KMS-11 (cell line): ENCODE measurements around the gene TMTC4.

Experiments
- H2AFZ ChIP-seq: fragments of 200-600 bp; sonication (generic); 2 replicates; pipeline ENCODE4 v1.6.1; 2016; ENCODE audit warnings: antibody characterized with exemption, mixed run types, low read depth
- H3K27ac ChIP-seq: fragments of 200-600 bp; sonication (generic); 2 replicates; pipeline ENCODE4 v1.6.1; 2016; ENCODE audit warnings: mild to moderate bottlenecking, mixed run types
- H3K27me3 ChIP-seq: fragments of 200-600 bp; sonication (generic); 2 replicates; pipeline ENCODE4 v1.6.1; 2017; ENCODE audit warnings: mild to moderate bottlenecking, low read depth, mixed run types, moderate library complexity; ENCODE audit not compliant: insufficient read depth
- H3K36me3 ChIP-seq: fragments of 200-600 bp; sonication (generic); 2 replicates; pipeline ENCODE4 v1.6.1; 2017; ENCODE audit warnings: mild to moderate bottlenecking, mixed run types; ENCODE audit not compliant: insufficient read depth
- H3K4me1 ChIP-seq: fragments of 200-600 bp; sonication (generic); 2 replicates; pipeline ENCODE4 v1.6.1; 2016; ENCODE audit warnings: mild to moderate bottlenecking, low read depth, mixed run types; ENCODE audit not compliant: poor library complexity, severe bottlenecking
- H3K4me2 ChIP-seq: fragments of 200-600 bp; sonication (generic); 2 replicates; pipeline ENCODE4 v1.7.0; 2016; ENCODE audit warnings: mild to moderate bottlenecking, mixed run types
- H3K4me3 ChIP-seq: fragments of 200-600 bp; sonication (generic); IDR thresholded peaks from 2 replicates; pipeline ENCODE4 v1.6.1; 2017; ENCODE audit warnings: low read depth, low read length, mixed read lengths; ENCODE audit not compliant: insufficient read depth
- H3K79me2 ChIP-seq: fragments of 200-600 bp; sonication (generic); 2 replicates; pipeline ENCODE4 v1.6.1; 2016; ENCODE audit warnings: low read depth, mixed run types; ENCODE audit not compliant: insufficient read depth
- H3K9ac ChIP-seq: fragments of 200-600 bp; sonication (generic); 2 replicates; pipeline ENCODE4 v1.6.1; 2016; ENCODE audit warnings: mild to moderate bottlenecking, mixed run types
- H4K20me1 ChIP-seq: fragments of 200-600 bp; sonication (generic); 2 replicates; pipeline ENCODE4 v1.6.1; 2016; ENCODE audit warnings: mild to moderate bottlenecking, mixed run types; ENCODE audit not compliant: insufficient read depth
- CTCF ChIP-seq: fragments of 200-600 bp; sonication (generic); conservative IDR thresholded peaks from 2 replicates; pipeline ENCODE4 v1.6.1; 2017; ENCODE audit warnings: low read depth, mild to moderate bottlenecking, antibody characterized with exemption, low read length, moderate library complexity, mixed read lengths

TMTC4 gene

GRCh38 chr13:100589178-100589725 is 85.3 kb downstream of the TMTC4 start:
- peak overlapping the region; percentile 85 for H2AFZ ChIP-seq
- H3K27me3 ChIP-seq, result no peaks in the 10 kb centered on the region
- peaks cover 8% of the 10 kb centered on the region for H3K4me1 ChIP-seq
- H3K4me3 ChIP-seq, result no peak overlapping the region
- H3K4me2 ChIP-seq, result peak overlapping the region; percentile 29; the same call in 1 of the 2 replicates
- no peak overlapping the region for H3K27ac ChIP-seq
- H4K20me1 ChIP-seq, result no peaks in the 10 kb centered on the region
- no peak for TF ChIP-seq CTCF
- H3K9ac ChIP-seq, result no peak overlapping the region
- H3K79me2 ChIP-seq, result no peaks in the 10 kb centered on the region
- no peaks in the 10 kb centered on the region for H3K36me3 ChIP-seq

GRCh38 chr13:100588331-100589177 is 86.0 kb downstream of the TMTC4 start, which contains the start of gene GGACT:
Gene GGACT (minus strand): TSS chr13:100588789. CDS start chr13:100532591, 56,198 bp downstream.
- H3K27ac ChIP-seq, result peak within 1 kb of the TSS; percentile 55
- H3K9ac ChIP-seq, result peak within 1 kb of the TSS; percentile 77
- no peaks in the 10 kb centered on the region for H4K20me1 ChIP-seq
- peak within 1 kb of the TSS; percentile 68; the same call in 1 of the 2 replicates for H3K4me2 ChIP-seq
- H2AFZ ChIP-seq, result peak within 1 kb of the TSS; percentile 85
- TF ChIP-seq CTCF, result peak; percentile 36
- no peaks in the 10 kb centered on the region for H3K79me2 ChIP-seq
- no peaks in the 10 kb centered on the region for H3K36me3 ChIP-seq
- H3K4me3 ChIP-seq, result no peak within 1 kb of the TSS
- no peaks in the 10 kb centered on the region for H3K27me3 ChIP-seq
- peaks cover 8% of the 10 kb centered on the region for H3K4me1 ChIP-seq

GRCh38 chr13:100584896-100585295 is 89.7 kb downstream of the TMTC4 start:
- Histone ChIP-seq H3K4me1 (peaks cover 8% of the 10 kb centered on the region), H3K4me2 (no peak overlapping the region), H3K27me3 (no peaks in the 10 kb centered on the region), H3K36me3 (no peaks in the 10 kb centered on the region), H3K4me3 (no peak overlapping the region), H3K27ac (no peak overlapping the region), H3K79me2 (no peaks in the 10 kb centered on the region), H4K20me1 (no peaks in the 10 kb centered on the region), H3K9ac (no peak overlapping the region), H2AFZ (no peak overlapping the region)
- no peak for TF ChIP-seq CTCF

- H3K27ac ChIP-seq, result no peak overlapping the region
- no peak overlapping the region for H3K4me2 ChIP-seq
- no peak for TF ChIP-seq CTCF
- no peaks in the 10 kb centered on the region for H3K4me1 ChIP-seq
- no peak overlapping the region for H3K4me3 ChIP-seq
- H4K20me1 ChIP-seq, result no peaks in the 10 kb centered on the region
- no peaks in the 10 kb centered on the region for H3K36me3 ChIP-seq
- no peaks in the 10 kb centered on the region for H3K27me3 ChIP-seq
- no peak overlapping the region for H2AFZ ChIP-seq
- H3K9ac ChIP-seq, result no peak overlapping the region
- no peaks in the 10 kb centered on the region for H3K79me2 ChIP-seq
Measured at GRCh38 chr13:100581504-100581903, 93.1 kb downstream of the TMTC4 start.
